ENCODE data around the gene AP2B1.

- no peak for TF ChIP-seq POLR2AphosphoS5 (IDR thresholded peaks at IDR 0.05)
- no peak for TF ChIP-seq CTCF (IDR thresholded peaks at IDR 0.05)
Measured at GRCh38 chr17:35655303-35655702, 68.2 kb downstream of the AP2B1 start.

Measured in sigmoid colon (tissue), 4 donors.